GM19043 (cell line): ENCODE results near the gene JARID2.

Source experiments
- ATAC-seq: cut with Tn5 transposase; IDR thresholded peaks from one replicate; pipeline ENCODE4 v1.9.1; 2021; ENCODE audit warnings: low read depth; ENCODE audit not compliant: unreplicated experiment

The JARID2 gene

GRCh38 chr6:15429141-15430110, 183.6 kb downstream of the JARID2 start:
- no peak for ATAC-seq

GRCh38 chr6:15430186-15430585, 184.3 kb downstream of the JARID2 start:
- no peak for ATAC-seq

- ATAC-seq: no peak
Observed at GRCh38 chr6:15430931-15431405, 185.1 kb downstream of the JARID2 start.

- no peak for ATAC-seq
Observed at GRCh38 chr6:15431762-15432483, 186.1 kb downstream of the JARID2 start.

- no peak for ATAC-seq
Observed at GRCh38 chr6:15433511-15433861, 187.6 kb downstream of the JARID2 start.

GRCh38 chr6:15434263-15434662, 188.4 kb downstream of the JARID2 start:
- no peak for ATAC-seq

- no peak for ATAC-seq
Observed at GRCh38 chr6:15434823-15435380, 189.0 kb downstream of the JARID2 start.

- no peak for ATAC-seq
Observed at GRCh38 chr6:15435468-15435867, 189.6 kb downstream of the JARID2 start.

GRCh38 chr6:15436451-15436850, 190.6 kb downstream of the JARID2 start:
- no peak for ATAC-seq

GRCh38 chr6:15437090-15437635, 191.3 kb downstream of the JARID2 start:
- no peak for ATAC-seq

GRCh38 chr6:15439410-15440025, 193.6 kb downstream of the JARID2 start:
- ATAC-seq: no peak

GRCh38 chr6:15440040-15440439, 194.2 kb downstream of the JARID2 start:
- ATAC-seq: no peak

- no peak for ATAC-seq
Observed at GRCh38 chr6:15441215-15441868, 195.5 kb downstream of the JARID2 start.

- no peak for ATAC-seq
Observed at GRCh38 chr6:15441981-15442380, 196.1 kb downstream of the JARID2 start.

- no peak for ATAC-seq
Observed at GRCh38 chr6:15442467-15442866, 196.6 kb downstream of the JARID2 start.

GRCh38 chr6:15443119-15443830, 197.4 kb downstream of the JARID2 start:
- ATAC-seq: no peak

GRCh38 chr6:15444081-15444731, 198.3 kb downstream of the JARID2 start:
- ATAC-seq: no peak

GRCh38 chr6:15444881-15445280, 199.0 kb downstream of the JARID2 start:
- no peak for ATAC-seq
